GM18517 (cell line): Measurements from ENCODE around the gene LTN1.

Experiments used
- ATAC-seq: cut with Tn5 transposase; IDR thresholded peaks from one replicate; pipeline ENCODE4 v1.9.1; 2021; ENCODE audit warnings: mild to moderate bottlenecking, moderate library complexity; ENCODE audit not compliant: unreplicated experiment

LTN1 gene

DNA sequence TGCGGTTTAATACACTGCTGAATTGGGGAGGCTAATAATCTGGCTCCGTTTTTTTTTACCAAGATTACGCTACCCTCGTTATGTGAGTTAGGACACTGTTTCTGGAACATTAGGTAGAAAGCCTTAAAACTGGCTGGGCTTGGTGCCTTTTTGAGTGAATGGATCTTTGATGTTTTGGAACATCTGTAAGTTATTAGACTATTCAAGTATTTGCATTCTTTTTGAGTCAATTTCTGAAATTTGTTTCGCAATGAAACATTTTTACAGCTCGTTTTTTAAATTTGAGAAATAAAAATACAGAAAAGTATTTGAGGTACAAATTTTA, 106.9 kb downstream of the LTN1 start:
- no peak for ATAC-seq

GRCh38 chr21:28884976-28885852, 107.5 kb downstream of the LTN1 start:
- ATAC-seq, result peak; percentile 94

DNA sequence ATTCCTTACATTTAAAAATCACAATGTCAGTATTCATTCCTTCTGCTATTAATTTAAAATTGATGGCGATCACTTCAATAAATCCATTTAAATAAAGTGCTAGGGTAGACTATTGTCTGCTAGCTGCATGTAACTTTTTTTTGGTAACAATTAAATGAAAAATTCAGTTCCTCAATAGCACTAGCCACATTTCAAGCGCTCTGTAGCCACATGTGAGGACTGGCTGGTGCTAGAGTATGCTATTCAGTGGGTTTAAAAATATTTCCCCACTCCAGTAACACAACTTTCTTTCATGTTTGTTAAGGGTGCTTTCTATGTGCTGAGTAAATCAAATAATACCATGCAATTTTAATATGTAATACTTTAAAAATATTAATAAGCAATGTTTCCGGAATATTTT, 108.2 kb downstream of the LTN1 start:
- ATAC-seq, result peak; percentile 20

DNA sequence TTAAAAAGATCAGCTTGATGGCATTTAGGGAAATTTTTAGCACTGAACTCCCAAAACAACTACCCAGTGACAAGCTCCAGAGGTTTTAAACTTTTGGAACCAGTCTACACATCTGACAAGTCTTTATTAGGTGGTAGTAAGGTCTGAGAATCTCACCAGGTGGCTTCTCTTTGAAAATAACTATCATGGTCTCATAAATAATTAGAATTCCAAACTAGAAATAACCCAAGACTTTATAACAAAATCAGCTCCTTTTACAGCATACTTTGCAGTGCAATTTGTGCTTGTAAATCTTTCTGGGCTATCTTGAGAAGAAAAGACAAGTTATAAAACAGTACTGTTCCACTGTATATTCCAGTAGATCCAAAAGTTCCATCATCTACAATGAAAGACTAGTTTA, 108.7 kb downstream of the LTN1 start:
- ATAC-seq, result no peak

- no peak for ATAC-seq
Observed at GRCh38 chr21:28882345-28882744, 110.3 kb downstream of the LTN1 start.
